WTC11 (cell line): ENCODE results near the gene SYCE3. TPM values are rescaled to one million over a fixed set of nuclear protein-coding genes. Genes with fewer than 3 reads are reported as not detected.

Experiments used
- ATAC-seq: fragments of 200-7000 bp; cut with Tn5 transposase; 2 replicates; pipeline ENCODE4 v1.10.0; 2021; ENCODE audit warnings: mild to moderate bottlenecking, moderate library complexity
- CTCF ChIA-PET: fragments of 300-600 bp; sonication (Branson Sonifier 250); formaldehyde crosslinking; loops from one replicate; lab custom pipeline; 2021; ENCODE audit warnings: antibody characterized with exemption; lab: Charles Lee
- POLR2A ChIA-PET: fragments of 350-600 bp; sonication (Branson Sonifier 250); formaldehyde crosslinking; loops from one replicate; lab custom pipeline; 2021; ENCODE audit warnings: antibody characterized with exemption; lab: Charles Lee
- DNase-seq: peaks from one replicate; pipeline ENCODE4 v3.0.0; 2021; ENCODE audit warnings: low spot score
- H3K27ac Mint-ChIP-seq: 2 replicates; pipeline ENCODE4 v1.8.0; 2021; ENCODE audit warnings: mixed read lengths
- H3K27me3 Mint-ChIP-seq: 2 replicates; pipeline ENCODE4 v1.8.0; 2021; ENCODE audit warnings: low read depth, mild to moderate bottlenecking, moderate library complexity, mixed read lengths
- H3K36me3 Mint-ChIP-seq: 2 replicates; pipeline ENCODE4 v1.8.0; 2021; ENCODE audit warnings: mixed read lengths
- H3K4me1 Mint-ChIP-seq: 2 replicates; pipeline ENCODE4 v1.8.0; 2022; ENCODE audit warnings: mixed read lengths
- H3K4me3 Mint-ChIP-seq: 2 replicates; pipeline ENCODE4 v1.8.0; 2021; ENCODE audit warnings: mild to moderate bottlenecking, moderate library complexity, mixed read lengths
- H3K9me3 Mint-ChIP-seq: 2 replicates; pipeline ENCODE4 v1.8.0; 2021; ENCODE audit warnings: mixed read lengths
- AR ChIP-seq: fragments of 250-450 bp; sonication (Bioruptor Pico); IDR thresholded peaks from 2 replicates; pipeline ENCODE4 v1.9.0; 2021; ENCODE audit warnings: mild to moderate bottlenecking
- ATF1 ChIP-seq: sonication (generic); formaldehyde crosslinking; IDR thresholded peaks from 2 replicates; pipeline ENCODE4 v1.8.1; 2023; ENCODE audit warnings: mild to moderate bottlenecking, moderate library complexity, missing genetic modification reagents
- CREM ChIP-seq: sonication (generic); formaldehyde crosslinking; IDR thresholded peaks from 2 replicates; pipeline ENCODE4 v1.8.1; 2022; ENCODE audit warnings: mild to moderate bottlenecking, missing genetic modification reagents, moderate library complexity
- EMX1 ChIP-seq: fragments of 250-450 bp; sonication (Bioruptor Pico); IDR thresholded peaks from 2 replicates; pipeline ENCODE4 v1.8.0; 2021; ENCODE audit warnings: mild to moderate bottlenecking
- ETV6 ChIP-seq: sonication (generic); formaldehyde crosslinking; IDR thresholded peaks from 2 replicates; pipeline ENCODE4 v1.8.1; 2022; ENCODE audit warnings: mild to moderate bottlenecking, missing genetic modification reagents
- FOXP1 ChIP-seq: sonication (generic); formaldehyde crosslinking; IDR thresholded peaks from 2 replicates; pipeline ENCODE4 v1.8.0; 2022; ENCODE audit warnings: missing genetic modification reagents, mild to moderate bottlenecking, moderate library complexity, borderline replicate concordance
- GABPB1 ChIP-seq: sonication (generic); formaldehyde crosslinking; IDR thresholded peaks from 2 replicates; pipeline ENCODE4 v1.8.1; 2023; ENCODE audit warnings: mild to moderate bottlenecking, missing genetic modification reagents
- GTF2I ChIP-seq: fragments of 250-450 bp; sonication (Bioruptor Pico); conservative IDR thresholded peaks from 2 replicates; pipeline ENCODE4 v1.4.0; 2021; ENCODE audit warnings: mild to moderate bottlenecking
- NFYB ChIP-seq: sonication (generic); formaldehyde crosslinking; conservative IDR thresholded peaks from 2 replicates; pipeline ENCODE4 v1.8.0; 2022; ENCODE audit warnings: low read depth, missing genetic modification reagents
- NR1H2 ChIP-seq: sonication (generic); formaldehyde crosslinking; IDR thresholded peaks from 2 replicates; pipeline ENCODE4 v1.9.0; 2021; ENCODE audit warnings: mild to moderate bottlenecking, moderate library complexity, missing genetic modification reagents
- SP1 ChIP-seq: sonication (generic); formaldehyde crosslinking; conservative IDR thresholded peaks from 2 replicates; pipeline ENCODE4 v1.8.1; 2022; ENCODE audit warnings: missing genetic modification reagents
- TP53 ChIP-seq: sonication (generic); formaldehyde crosslinking; IDR thresholded peaks from 2 replicates; pipeline ENCODE4 v1.8.1; 2023; ENCODE audit warnings: mild to moderate bottlenecking, missing genetic modification reagents
- USF1 ChIP-seq: sonication (generic); formaldehyde crosslinking; IDR thresholded peaks from 2 replicates; pipeline ENCODE4 v1.8.0; 2022; ENCODE audit warnings: mild to moderate bottlenecking, missing genetic modification reagents
- ZBTB43 ChIP-seq: sonication (generic); formaldehyde crosslinking; IDR thresholded peaks from 2 replicates; pipeline ENCODE4 v1.8.1; 2023; ENCODE audit warnings: mild to moderate bottlenecking, missing genetic modification reagents
- ZNF138 ChIP-seq: sonication (generic); formaldehyde crosslinking; conservative IDR thresholded peaks from 2 replicates; pipeline ENCODE4 v1.8.1; 2022; ENCODE audit warnings: mild to moderate bottlenecking, moderate library complexity, missing genetic modification reagents
- ZNF232 ChIP-seq: sonication (generic); formaldehyde crosslinking; IDR thresholded peaks from 2 replicates; pipeline ENCODE4 v1.8.0; 2022; ENCODE audit warnings: mild to moderate bottlenecking, missing genetic modification reagents
- ZNF317 ChIP-seq: sonication (generic); formaldehyde crosslinking; IDR thresholded peaks from 2 replicates; pipeline ENCODE4 v1.8.1; 2023; ENCODE audit warnings: low read depth, mild to moderate bottlenecking, moderate library complexity, missing genetic modification reagents, borderline replicate concordance
- total RNA-seq: library from RNA; stranded (reverse); gene quantifications from 3 replicates; pipeline ENCODE4 v1.2.3, GENCODE V29; 2021
- TF ChIP-seq, protein P1 (sequence below): sonication (generic); formaldehyde crosslinking; IDR thresholded peaks from 2 replicates; pipeline ENCODE4 v1.8.1; 2023; ENCODE audit warnings: mild to moderate bottlenecking, missing genetic modification reagents
- TF ChIP-seq, protein P2 (sequence below): fragments of 250-450 bp; sonication (Bioruptor Pico); IDR thresholded peaks from 2 replicates; pipeline ENCODE4 v1.9.0; 2021; ENCODE audit warnings: mild to moderate bottlenecking, borderline replicate concordance
- TF ChIP-seq, protein P3 (sequence below): sonication (generic); formaldehyde crosslinking; IDR thresholded peaks from 2 replicates; pipeline ENCODE4 v1.8.0; 2022; ENCODE audit warnings: missing genetic modification reagents

SYCE3 gene
- total RNA-seq, 1 experiment from 2014 or later = 0.46 TPM

DNA sequence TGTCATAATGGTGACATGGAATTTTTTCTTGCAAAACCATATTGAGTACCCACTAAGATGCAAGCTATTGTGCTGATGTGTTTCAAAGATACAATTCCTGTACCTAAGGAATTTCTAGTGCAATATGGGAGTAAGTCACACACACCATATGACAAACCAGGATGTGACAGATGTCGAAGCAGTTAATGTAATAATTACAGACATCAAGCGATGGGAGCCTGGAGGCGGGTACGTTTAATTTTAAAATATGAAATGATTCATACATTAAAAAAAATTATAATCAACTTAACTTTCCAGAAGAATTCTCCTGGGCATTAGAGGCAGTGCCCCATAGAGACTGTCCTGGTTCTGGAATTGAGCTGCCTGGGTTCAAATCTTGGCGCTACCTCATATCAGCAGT is 6.0 kb downstream of the SYCE3 start:
- H3K27me3 Mint-ChIP-seq = peaks cover 25% of the 10 kb centered on the region
- H3K27ac Mint-ChIP-seq = no peak overlapping the region
- DNase-seq = no peak
- ChIA-PET CTCF (no interaction called here), POLR2A (no interaction called here)
- peaks cover 14% of the 10 kb centered on the region for H3K4me1 Mint-ChIP-seq
- no peaks in the 10 kb centered on the region for H3K9me3 Mint-ChIP-seq
- H3K36me3 Mint-ChIP-seq = no peaks in the 10 kb centered on the region
- H3K4me3 Mint-ChIP-seq = no peak overlapping the region
- ATAC-seq = no peak
- TF ChIP-seq EMX1 (CRISPR knock-in tag) (no peak), TP53 (CRISPR knock-in tag) (no peak), USF1 (CRISPR knock-in tag) (no peak), SP1 (CRISPR knock-in tag) (no peak), ATF1 (no peak), NFYB (no peak), ZNF232 (CRISPR knock-in tag) (no peak), FOXP1 (CRISPR knock-in tag) (no peak), AR (CRISPR knock-in tag) (no peak), ZNF138 (no peak), ZNF317 (CRISPR knock-in tag) (no peak), GABPB1 (CRISPR knock-in tag) (no peak)
- TF ChIP-seq, protein P1, sequence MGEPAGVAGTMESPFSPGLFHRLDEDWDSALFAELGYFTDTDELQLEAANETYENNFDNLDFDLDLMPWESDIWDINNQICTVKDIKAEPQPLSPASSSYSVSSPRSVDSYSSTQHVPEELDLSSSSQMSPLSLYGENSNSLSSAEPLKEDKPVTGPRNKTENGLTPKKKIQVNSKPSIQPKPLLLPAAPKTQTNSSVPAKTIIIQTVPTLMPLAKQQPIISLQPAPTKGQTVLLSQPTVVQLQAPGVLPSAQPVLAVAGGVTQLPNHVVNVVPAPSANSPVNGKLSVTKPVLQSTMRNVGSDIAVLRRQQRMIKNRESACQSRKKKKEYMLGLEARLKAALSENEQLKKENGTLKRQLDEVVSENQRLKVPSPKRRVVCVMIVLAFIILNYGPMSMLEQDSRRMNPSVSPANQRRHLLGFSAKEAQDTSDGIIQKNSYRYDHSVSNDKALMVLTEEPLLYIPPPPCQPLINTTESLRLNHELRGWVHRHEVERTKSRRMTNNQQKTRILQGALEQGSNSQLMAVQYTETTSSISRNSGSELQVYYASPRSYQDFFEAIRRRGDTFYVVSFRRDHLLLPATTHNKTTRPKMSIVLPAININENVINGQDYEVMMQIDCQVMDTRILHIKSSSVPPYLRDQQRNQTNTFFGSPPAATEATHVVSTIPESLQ (CRISPR knock-in tag) = no peak
- TF ChIP-seq, protein P2, sequence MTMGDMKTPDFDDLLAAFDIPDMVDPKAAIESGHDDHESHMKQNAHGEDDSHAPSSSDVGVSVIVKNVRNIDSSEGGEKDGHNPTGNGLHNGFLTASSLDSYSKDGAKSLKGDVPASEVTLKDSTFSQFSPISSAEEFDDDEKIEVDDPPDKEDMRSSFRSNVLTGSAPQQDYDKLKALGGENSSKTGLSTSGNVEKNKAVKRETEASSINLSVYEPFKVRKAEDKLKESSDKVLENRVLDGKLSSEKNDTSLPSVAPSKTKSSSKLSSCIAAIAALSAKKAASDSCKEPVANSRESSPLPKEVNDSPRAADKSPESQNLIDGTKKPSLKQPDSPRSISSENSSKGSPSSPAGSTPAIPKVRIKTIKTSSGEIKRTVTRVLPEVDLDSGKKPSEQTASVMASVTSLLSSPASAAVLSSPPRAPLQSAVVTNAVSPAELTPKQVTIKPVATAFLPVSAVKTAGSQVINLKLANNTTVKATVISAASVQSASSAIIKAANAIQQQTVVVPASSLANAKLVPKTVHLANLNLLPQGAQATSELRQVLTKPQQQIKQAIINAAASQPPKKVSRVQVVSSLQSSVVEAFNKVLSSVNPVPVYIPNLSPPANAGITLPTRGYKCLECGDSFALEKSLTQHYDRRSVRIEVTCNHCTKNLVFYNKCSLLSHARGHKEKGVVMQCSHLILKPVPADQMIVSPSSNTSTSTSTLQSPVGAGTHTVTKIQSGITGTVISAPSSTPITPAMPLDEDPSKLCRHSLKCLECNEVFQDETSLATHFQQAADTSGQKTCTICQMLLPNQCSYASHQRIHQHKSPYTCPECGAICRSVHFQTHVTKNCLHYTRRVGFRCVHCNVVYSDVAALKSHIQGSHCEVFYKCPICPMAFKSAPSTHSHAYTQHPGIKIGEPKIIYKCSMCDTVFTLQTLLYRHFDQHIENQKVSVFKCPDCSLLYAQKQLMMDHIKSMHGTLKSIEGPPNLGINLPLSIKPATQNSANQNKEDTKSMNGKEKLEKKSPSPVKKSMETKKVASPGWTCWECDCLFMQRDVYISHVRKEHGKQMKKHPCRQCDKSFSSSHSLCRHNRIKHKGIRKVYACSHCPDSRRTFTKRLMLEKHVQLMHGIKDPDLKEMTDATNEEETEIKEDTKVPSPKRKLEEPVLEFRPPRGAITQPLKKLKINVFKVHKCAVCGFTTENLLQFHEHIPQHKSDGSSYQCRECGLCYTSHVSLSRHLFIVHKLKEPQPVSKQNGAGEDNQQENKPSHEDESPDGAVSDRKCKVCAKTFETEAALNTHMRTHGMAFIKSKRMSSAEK = no peak

- H3K36me3 Mint-ChIP-seq = no peaks in the 10 kb centered on the region
- no peaks in the 10 kb centered on the region for H3K9me3 Mint-ChIP-seq
- POLR2A ChIA-PET = no interaction called here
- H3K27ac Mint-ChIP-seq = no peak overlapping the region
- H3K27me3 Mint-ChIP-seq = peaks cover 3% of the 10 kb centered on the region
- CTCF ChIA-PET = no interaction called here
- no peak for DNase-seq
- ATAC-seq = no peak
- H3K4me1 Mint-ChIP-seq = peaks cover 11% of the 10 kb centered on the region
- no peak overlapping the region for H3K4me3 Mint-ChIP-seq
- TF ChIP-seq NR1H2 (CRISPR knock-in tag) (no peak), GTF2I (CRISPR knock-in tag) (no peak), ZBTB43 (CRISPR knock-in tag) (no peak), ETV6 (CRISPR knock-in tag) (no peak), CREM (CRISPR knock-in tag) (no peak)
- TF ChIP-seq, protein P1 (CRISPR knock-in tag) = no peak
- TF ChIP-seq, protein P3, sequence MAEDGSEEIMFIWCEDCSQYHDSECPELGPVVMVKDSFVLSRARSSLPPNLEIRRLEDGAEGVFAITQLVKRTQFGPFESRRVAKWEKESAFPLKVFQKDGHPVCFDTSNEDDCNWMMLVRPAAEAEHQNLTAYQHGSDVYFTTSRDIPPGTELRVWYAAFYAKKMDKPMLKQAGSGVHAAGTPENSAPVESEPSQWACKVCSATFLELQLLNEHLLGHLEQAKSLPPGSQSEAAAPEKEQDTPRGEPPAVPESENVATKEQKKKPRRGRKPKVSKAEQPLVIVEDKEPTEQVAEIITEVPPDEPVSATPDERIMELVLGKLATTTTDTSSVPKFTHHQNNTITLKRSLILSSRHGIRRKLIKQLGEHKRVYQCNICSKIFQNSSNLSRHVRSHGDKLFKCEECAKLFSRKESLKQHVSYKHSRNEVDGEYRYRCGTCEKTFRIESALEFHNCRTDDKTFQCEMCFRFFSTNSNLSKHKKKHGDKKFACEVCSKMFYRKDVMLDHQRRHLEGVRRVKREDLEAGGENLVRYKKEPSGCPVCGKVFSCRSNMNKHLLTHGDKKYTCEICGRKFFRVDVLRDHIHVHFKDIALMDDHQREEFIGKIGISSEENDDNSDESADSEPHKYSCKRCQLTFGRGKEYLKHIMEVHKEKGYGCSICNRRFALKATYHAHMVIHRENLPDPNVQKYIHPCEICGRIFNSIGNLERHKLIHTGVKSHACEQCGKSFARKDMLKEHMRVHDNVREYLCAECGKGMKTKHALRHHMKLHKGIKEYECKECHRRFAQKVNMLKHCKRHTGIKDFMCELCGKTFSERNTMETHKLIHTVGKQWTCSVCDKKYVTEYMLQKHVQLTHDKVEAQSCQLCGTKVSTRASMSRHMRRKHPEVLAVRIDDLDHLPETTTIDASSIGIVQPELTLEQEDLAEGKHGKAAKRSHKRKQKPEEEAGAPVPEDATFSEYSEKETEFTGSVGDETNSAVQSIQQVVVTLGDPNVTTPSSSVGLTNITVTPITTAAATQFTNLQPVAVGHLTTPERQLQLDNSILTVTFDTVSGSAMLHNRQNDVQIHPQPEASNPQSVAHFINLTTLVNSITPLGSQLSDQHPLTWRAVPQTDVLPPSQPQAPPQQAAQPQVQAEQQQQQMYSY (CRISPR knock-in tag) = no peak
Measured at GRCh38 chr22:50553310-50553709, 9.4 kb downstream of the SYCE3 start.
